Activated naive CD4-positive, alpha-beta T cell treated with anti-CD3 and anti-CD28 coated beads for 36 hours (primary cell): ENCODE data around the gene CASQ1. TPM values are rescaled to one million over a fixed set of nuclear protein-coding genes. Genes with fewer than 3 reads are reported as not detected.

Source experiments
- CTCF ChIA-PET: fragments of 350-600 bp; sonication (Branson Sonifier 250); formaldehyde crosslinking; loops from one replicate; lab custom pipeline; 2021; ENCODE audit warnings: antibody characterized with exemption; lab: Charles Lee
- DNase-seq: peaks from one replicate; pipeline ENCODE4 v3.0.0-alpha.2; 2020
- H3K27ac Mint-ChIP-seq: one replicate; pipeline ENCODE4 v1.8.0; 2021; ENCODE audit warnings: mild to moderate bottlenecking, mixed read lengths
- H3K27me3 Mint-ChIP-seq: one replicate; pipeline ENCODE4 v1.8.0; 2021; ENCODE audit warnings: low read depth, mixed read lengths
- H3K36me3 Mint-ChIP-seq: one replicate; pipeline ENCODE4 v1.8.0; 2021; ENCODE audit warnings: low read depth, mixed read lengths
- H3K4me1 Mint-ChIP-seq: one replicate; pipeline ENCODE4 v1.8.0; 2021; ENCODE audit warnings: low read depth, mixed read lengths
- H3K4me3 Mint-ChIP-seq: one replicate; pipeline ENCODE4 v1.8.0; 2021; ENCODE audit warnings: mild to moderate bottlenecking, moderate library complexity, mixed read lengths
- H3K9me3 Mint-ChIP-seq: one replicate; pipeline ENCODE4 v1.8.0; 2021; ENCODE audit warnings: mixed read lengths
- intact Hi-C: fragments of 100-400 bp; cut with micrococcal nuclease; formaldehyde crosslinking; loops from one replicate; pipeline ENCODE4 v1.15.1; 2023
- total RNA-seq, 2 experiments: library from RNA; stranded (reverse); gene quantifications; one replicate each; pipeline ENCODE4 v1.2.3, GENCODE V29; 2021

CASQ1 gene
- total RNA-seq, 2 experiments from 2014 or later = not detected

DNA sequence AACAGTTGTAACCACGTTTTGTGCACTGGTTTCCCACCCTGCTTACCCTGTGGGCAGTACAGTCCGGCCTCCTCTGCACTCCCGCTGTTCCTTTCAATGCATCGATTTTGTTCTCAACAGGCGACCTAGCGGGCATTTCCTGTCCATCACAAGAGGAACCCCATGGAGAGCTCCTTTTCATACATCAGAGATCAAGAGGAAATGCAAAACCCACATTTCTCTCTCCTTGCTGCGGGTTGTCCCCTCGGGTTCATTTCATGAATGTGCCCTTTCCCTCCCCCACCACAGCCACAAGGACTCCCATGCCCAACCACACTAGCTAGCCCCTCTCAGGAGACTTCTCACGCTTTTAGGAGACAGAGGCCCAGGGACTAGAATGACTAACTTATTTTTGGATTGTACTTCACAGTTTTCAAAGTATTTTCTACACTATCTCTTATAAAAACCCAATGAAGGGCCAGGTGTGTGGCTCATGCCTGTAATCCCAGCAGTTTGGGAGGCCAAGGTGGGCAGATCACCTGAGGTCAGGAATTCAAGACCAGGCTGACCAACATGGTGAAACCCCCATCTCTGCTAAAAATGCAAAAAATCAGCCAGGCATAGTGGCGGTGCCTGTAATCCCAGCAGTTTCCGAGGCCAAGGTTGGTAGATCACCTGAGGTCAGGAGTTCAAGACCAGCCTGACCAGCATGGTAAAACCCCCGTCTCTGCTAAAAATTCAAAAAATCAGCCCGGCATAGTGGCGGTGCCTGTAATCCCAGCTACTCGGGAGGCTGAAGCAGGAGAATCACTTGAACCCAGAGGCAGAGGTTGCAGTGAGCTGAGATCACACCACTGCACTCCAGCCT, 20.6 kb upstream of the CASQ1 start:
- Mint-ChIP-seq H3K27ac (no peak overlapping the region), H3K27me3 (peaks cover 2% of the 10 kb centered on the region), H3K36me3 (no peaks in the 10 kb centered on the region), H3K4me3 (no peak overlapping the region), H3K9me3 (no peaks in the 10 kb centered on the region), H3K4me1 (peaks cover 20% of the 10 kb centered on the region)
- CTCF ChIA-PET = interaction anchor here (0.7 to 1.0 kb wide), 2 partner anchors 82 to 207 kb away, joined by 3 read pairs; no protein-coding TSS in a partner anchor
- DNase-seq = peak; percentile 70
- intact Hi-C loops = loop anchor here (1.0 kb wide), 1 partner anchor 68 kb away; no protein-coding TSS in a partner anchor

DNA sequence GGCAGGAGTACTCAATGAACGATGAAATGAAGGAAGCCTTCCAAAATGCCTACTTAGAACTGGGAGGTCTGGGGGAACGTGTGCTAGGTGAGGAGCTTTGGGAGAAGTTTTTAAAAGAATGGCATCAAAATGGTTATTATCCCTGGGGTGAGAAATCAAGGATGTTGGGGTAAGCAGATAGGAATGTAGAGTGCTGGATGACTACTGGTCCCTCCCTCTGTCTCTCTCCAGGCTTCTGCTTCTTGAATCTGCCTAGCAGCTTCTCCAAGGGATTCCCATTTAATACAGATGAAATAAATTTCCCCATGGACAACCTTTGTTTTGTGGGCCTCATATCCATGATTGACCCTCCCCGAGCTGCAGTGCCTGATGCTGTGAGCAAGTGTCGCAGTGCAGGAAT, 19.0 kb upstream of the CASQ1 start:
- intact Hi-C loops = no loop called here
- CTCF ChIA-PET = interaction anchor here (0.9 to 1.1 kb wide), 3 partner anchors 11 to 70 kb away, joined by 3 to 4 read pairs (median 3); no protein-coding TSS in a partner anchor
- H3K4me3 Mint-ChIP-seq = no peak overlapping the region

DNA sequence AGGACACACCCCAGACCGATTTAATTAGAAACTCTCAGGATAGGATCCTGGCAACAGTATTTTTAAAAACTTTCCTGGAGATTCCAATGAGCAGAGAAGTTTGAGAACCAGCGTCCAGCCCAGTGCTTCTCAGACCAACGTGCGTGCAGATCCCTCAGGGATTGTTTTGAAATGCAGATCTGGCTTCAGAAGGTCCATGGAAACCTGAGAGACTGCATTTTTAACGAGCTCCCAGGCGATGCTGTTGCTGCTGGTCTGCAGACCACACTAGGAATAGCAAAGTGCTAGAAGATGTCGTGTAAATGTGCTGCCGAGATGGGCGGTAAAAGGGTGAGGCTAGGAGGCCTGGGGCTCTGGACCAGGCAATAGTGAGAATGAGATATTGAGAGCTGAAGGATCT, 18.4 kb upstream of the CASQ1 start:
- H3K27ac Mint-ChIP-seq = no peak overlapping the region
- peaks cover 18% of the 10 kb centered on the region for H3K4me1 Mint-ChIP-seq
- H3K9me3 Mint-ChIP-seq = no peaks in the 10 kb centered on the region
- H3K27me3 Mint-ChIP-seq = peaks cover 2% of the 10 kb centered on the region
- H3K4me3 Mint-ChIP-seq = no peak overlapping the region
- intact Hi-C loops = no loop called here
- DNase-seq = no peak
- H3K36me3 Mint-ChIP-seq = no peaks in the 10 kb centered on the region
- CTCF ChIA-PET = interaction anchor here (0.6 to 1.2 kb wide), 5 partner anchors 11 to 207 kb away, joined by 3 to 4 read pairs (median 3); no protein-coding TSS in a partner anchor

More for the DNA sequence above, 19.0 kb upstream of the CASQ1 start:
- DNase-seq = no peak
- Mint-ChIP-seq H3K4me1 (peaks cover 20% of the 10 kb centered on the region), H3K27me3 (peaks cover 2% of the 10 kb centered on the region), H3K9me3 (no peaks in the 10 kb centered on the region), H3K27ac (no peak overlapping the region), H3K36me3 (no peaks in the 10 kb centered on the region)

DNA sequence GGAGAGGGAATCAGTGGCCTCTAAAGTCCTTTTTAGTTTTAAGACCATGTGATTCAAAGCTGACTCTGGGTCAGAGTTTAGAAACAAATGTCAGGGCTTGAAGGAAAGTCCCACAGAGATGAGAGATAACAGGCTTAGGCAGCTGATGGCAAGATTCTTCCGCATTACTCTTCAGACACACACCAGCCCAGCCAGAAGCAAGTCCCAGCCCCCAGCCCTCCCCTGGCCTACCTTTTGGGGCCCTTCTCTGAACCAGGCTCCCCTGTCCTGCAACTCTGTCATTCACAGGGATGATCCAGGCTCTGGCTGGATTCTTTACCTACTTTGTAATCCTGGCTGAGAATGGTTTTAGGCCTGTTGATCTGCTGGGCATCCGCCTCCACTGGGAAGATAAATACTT, 13.1 kb upstream of the CASQ1 start:
- intact Hi-C loops = no loop called here
- no peak for DNase-seq
- no peaks in the 10 kb centered on the region for H3K9me3 Mint-ChIP-seq
- CTCF ChIA-PET = no interaction called here
- peaks cover 4% of the 10 kb centered on the region for H3K27me3 Mint-ChIP-seq
- H3K4me1 Mint-ChIP-seq = no peaks in the 10 kb centered on the region
- H3K4me3 Mint-ChIP-seq = no peak overlapping the region
- no peak overlapping the region for H3K27ac Mint-ChIP-seq
- no peaks in the 10 kb centered on the region for H3K36me3 Mint-ChIP-seq

DNA sequence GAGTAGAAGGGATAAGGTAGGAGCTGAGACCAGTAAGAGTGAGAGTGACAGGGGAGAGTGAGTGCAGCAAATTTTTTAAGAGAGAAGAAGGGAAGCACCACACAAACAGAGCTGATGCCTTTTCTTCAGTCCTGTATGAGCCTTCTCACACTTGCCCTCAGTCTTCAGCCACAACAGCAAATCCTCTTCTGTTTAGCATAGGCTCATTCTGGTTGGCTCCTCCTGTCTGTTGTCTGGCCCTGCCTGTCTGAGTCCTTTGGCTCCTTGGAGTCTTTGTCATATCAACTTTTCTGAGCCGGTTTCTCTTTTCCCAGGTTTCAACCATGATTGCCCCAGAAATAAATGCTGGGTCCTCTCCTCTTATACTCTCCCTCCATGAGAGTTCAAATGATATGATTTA, 12.7 kb upstream of the CASQ1 start:
- Mint-ChIP-seq H3K27me3 (peaks cover 4% of the 10 kb centered on the region), H3K4me3 (no peak overlapping the region), H3K9me3 (no peaks in the 10 kb centered on the region), H3K27ac (no peak overlapping the region), H3K36me3 (no peaks in the 10 kb centered on the region), H3K4me1 (no peaks in the 10 kb centered on the region)
- no peak for DNase-seq
- intact Hi-C loops = no loop called here
- CTCF ChIA-PET = no interaction called here

DNA sequence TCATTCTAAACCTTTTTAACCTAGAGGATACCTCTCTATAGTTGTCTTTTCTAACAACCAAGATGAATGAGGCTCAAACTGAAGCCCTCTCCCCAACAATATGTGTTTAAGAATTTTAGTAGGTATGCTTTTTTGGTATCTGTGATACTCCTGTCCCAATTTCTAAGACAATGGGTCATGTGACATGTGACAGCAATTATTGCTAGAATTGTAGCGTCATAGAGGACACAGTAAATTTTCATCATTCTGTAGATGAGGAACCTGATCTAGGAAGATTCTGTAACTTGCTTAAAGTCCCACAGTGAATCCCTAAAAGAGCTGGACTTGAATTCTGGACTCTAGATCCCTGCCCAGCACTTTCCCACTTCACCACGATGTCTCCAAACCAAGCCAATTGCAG, 11.6 kb upstream of the CASQ1 start:
- DNase-seq = no peak
- intact Hi-C loops = no loop called here
- no peaks in the 10 kb centered on the region for H3K9me3 Mint-ChIP-seq
- H3K27ac Mint-ChIP-seq = no peak overlapping the region
- peaks cover 4% of the 10 kb centered on the region for H3K27me3 Mint-ChIP-seq
- no peak overlapping the region for H3K4me3 Mint-ChIP-seq
- CTCF ChIA-PET = interaction anchor here (0.9 to 1.4 kb wide), 2 partner anchors 15 to 93 kb away, joined by 3 read pairs; no protein-coding TSS in a partner anchor
- H3K36me3 Mint-ChIP-seq = no peaks in the 10 kb centered on the region
- H3K4me1 Mint-ChIP-seq = no peaks in the 10 kb centered on the region

DNA sequence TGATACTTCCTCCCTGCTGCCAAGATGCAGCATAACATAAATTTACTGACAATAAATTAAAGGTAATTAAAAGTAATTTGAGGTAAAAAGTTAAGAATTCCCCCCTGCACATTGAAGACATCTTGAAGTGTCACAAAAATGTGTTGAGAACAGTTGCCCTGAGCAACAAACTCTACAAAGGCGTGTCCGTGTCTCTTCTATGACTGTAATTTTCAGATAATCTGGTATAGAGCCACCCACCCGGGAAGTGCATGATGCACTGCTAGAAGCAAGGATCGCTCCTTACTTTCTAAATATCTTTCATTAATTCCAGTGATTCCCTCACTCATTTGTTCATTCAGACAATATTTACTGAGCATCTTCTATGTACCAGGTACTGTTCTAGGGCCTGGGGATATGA, 11.0 kb upstream of the CASQ1 start:
- CTCF ChIA-PET = interaction anchor here (0.9 to 1.4 kb wide), 2 partner anchors 14 to 93 kb away, joined by 3 read pairs; no protein-coding TSS in a partner anchor
- no peaks in the 10 kb centered on the region for H3K36me3 Mint-ChIP-seq
- H3K4me1 Mint-ChIP-seq = no peaks in the 10 kb centered on the region
- DNase-seq = no peak
- H3K27ac Mint-ChIP-seq = no peak overlapping the region
- H3K4me3 Mint-ChIP-seq = no peak overlapping the region
- H3K27me3 Mint-ChIP-seq = peaks cover 4% of the 10 kb centered on the region
- H3K9me3 Mint-ChIP-seq = no peaks in the 10 kb centered on the region
- intact Hi-C loops = no loop called here

DNA sequence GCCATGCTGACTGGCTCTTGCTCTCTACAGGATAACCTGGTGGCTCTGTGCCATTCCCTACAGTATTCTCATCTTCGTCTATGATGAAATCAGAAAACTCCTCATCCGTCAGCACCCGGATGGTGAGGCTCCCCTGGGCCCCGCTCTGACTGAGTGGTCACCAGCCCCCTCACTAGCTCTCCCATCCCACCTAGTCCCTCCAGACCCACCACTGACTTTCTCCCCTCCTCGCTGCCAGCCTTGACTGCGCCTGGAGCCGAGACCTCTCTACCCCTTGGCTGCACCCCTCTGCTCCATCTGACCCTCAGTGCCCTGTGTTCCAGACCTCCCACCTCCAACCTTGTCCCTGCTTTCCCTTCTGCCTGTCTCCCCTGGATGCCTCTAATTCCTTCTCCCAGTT, 4.1 kb upstream of the CASQ1 start:
- CTCF ChIA-PET = interaction anchor here (0.6 to 2.0 kb wide), 4 partner anchors 14 to 190 kb away, joined by 3 to 8 read pairs (median 3); no protein-coding TSS in a partner anchor
- Mint-ChIP-seq H3K9me3 (no peaks in the 10 kb centered on the region), H3K4me3 (no peak overlapping the region)

DNA sequence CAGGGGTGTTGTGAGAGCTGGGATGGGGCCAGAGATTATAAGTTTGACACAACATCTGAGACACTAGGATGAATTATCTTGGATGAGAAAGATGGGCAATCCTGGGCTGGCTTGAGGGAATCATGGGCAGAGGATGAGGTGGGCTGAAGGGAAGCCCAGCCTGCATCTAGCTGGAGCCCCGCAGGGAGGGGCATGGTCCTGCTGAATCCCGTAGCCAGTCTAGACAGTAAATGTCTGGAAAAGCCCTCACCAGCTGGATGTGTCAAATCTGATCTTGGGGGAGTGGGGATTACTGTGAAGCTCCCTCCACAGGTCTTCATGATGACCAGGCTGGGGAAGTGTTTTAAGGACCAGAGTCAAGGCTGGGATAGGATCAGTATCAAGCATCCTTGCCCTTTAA, 3.6 kb upstream of the CASQ1 start:
- intact Hi-C loops = no loop called here
- Mint-ChIP-seq H3K9me3 (no peaks in the 10 kb centered on the region), H3K36me3 (no peaks in the 10 kb centered on the region), H3K27ac (no peak overlapping the region), H3K4me3 (no peak overlapping the region), H3K27me3 (peaks cover 2% of the 10 kb centered on the region), H3K4me1 (no peaks in the 10 kb centered on the region)
- no peak for DNase-seq
- CTCF ChIA-PET = interaction anchor here (0.6 to 2.0 kb wide), 4 partner anchors 15 to 190 kb away, joined by 3 to 8 read pairs (median 3); no protein-coding TSS in a partner anchor

More for the DNA sequence above, 4.1 kb upstream of the CASQ1 start:
- Mint-ChIP-seq H3K27me3 (peaks cover 2% of the 10 kb centered on the region), H3K4me1 (no peaks in the 10 kb centered on the region), H3K27ac (no peak overlapping the region), H3K36me3 (no peaks in the 10 kb centered on the region)
- intact Hi-C loops = no loop called here
- no peak for DNase-seq

DNA sequence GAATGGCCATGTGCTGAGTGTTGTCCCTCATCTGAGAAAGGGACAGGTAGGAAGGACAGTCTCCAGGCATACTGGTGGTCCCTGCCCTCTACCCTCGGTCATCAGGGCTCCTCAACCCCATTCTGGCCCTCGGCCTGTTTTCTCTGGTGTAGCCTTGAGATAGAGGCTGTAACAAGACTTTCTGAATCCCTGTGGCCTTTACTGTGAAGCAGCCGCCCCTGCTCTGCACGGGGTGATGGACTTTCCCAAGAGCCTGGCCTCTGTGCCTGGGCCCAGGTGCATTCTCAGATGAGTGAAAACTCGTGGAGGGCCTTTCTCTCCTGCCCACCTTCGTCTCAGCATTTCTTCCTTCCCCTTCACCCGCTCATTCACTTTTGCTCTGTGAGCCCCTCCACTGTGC, 3.0 kb upstream of the CASQ1 start:
- Mint-ChIP-seq H3K36me3 (no peaks in the 10 kb centered on the region), H3K27me3 (no peaks in the 10 kb centered on the region), H3K27ac (no peak overlapping the region), H3K4me3 (no peak overlapping the region), H3K9me3 (no peaks in the 10 kb centered on the region), H3K4me1 (no peaks in the 10 kb centered on the region)
- no peak for DNase-seq
- CTCF ChIA-PET = interaction anchor here (2.0 kb wide), 2 partner anchors 86 to 105 kb away, joined by 4 to 8 read pairs; no protein-coding TSS in a partner anchor
- intact Hi-C loops = no loop called here

DNA sequence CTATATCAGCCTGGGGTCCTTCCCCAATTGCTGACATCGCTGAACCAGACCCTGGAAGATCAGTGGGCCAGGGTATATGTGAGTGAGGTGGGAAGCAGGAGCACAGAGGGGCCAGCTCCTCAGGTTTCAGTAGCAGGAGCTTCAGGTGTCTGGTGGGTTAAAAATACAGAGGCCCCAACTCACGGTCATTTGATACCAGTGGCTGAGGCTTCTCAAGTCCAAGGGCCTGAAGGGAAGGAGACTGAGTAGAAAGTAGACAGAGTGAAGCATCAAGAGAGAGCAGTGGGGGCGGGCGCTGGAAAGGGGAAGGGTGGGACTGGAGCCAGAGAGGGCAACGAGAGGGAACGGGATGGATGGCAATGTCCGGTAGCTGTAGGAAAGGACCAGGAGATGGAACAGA, 2.0 kb upstream of the CASQ1 start:
- H3K27ac Mint-ChIP-seq = no peak overlapping the region
- H3K4me3 Mint-ChIP-seq = no peak overlapping the region
- no peaks in the 10 kb centered on the region for H3K27me3 Mint-ChIP-seq
- H3K4me1 Mint-ChIP-seq = no peaks in the 10 kb centered on the region
- no peaks in the 10 kb centered on the region for H3K36me3 Mint-ChIP-seq
- H3K9me3 Mint-ChIP-seq = no peaks in the 10 kb centered on the region
- DNase-seq = no peak
- intact Hi-C loops = no loop called here
- CTCF ChIA-PET = interaction anchor here (1.7 to 6.0 kb wide), 3 partner anchors 66 to 103 kb away, joined by 4 to 139 read pairs (median 6); no protein-coding TSS in a partner anchor

DNA sequence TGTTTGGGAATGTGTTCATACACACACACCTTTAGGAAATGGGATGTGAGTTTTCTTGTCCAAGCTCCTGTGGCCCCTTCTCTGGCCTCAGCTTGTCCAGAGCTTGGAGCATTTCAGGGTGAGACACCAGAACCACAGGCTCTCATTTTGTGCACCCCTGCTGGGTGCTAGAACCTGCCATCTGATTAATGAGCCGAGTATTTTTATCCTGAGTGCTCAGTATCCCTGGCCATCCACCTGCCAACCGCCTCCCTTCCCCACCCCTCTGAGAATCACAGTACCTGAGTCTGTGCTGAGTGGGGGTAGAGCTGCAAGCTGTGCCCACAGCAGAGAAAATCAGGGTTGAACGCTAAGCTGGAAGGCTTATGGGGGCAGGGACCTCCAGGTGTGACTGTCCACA, 1.4 kb downstream of the CASQ1 start:
- H3K36me3 Mint-ChIP-seq = no peaks in the 10 kb centered on the region
- H3K27ac Mint-ChIP-seq = no peak overlapping the region
- no peaks in the 10 kb centered on the region for H3K4me1 Mint-ChIP-seq
- no peak overlapping the region for H3K4me3 Mint-ChIP-seq
- H3K9me3 Mint-ChIP-seq = no peaks in the 10 kb centered on the region
- intact Hi-C loops = loop anchor here (2.0 kb wide), 1 partner anchor 225 kb away; no protein-coding TSS in a partner anchor
- no peaks in the 10 kb centered on the region for H3K27me3 Mint-ChIP-seq
- no peak for DNase-seq
- CTCF ChIA-PET = interaction anchor here (0.6 to 6.0 kb wide), 12 partner anchors 9 to 185 kb away, joined by 3 to 139 read pairs (median 9); partner anchors contain the start of gene PEX19
